Measurements from ENCODE around the gene SLC6A16. TPM values are rescaled to one million over a fixed set of nuclear protein-coding genes. Genes with fewer than 3 reads are reported as not detected.

Gene SLC6A16
- total RNA-seq, 4 donors from 2014 or later: 0.23 to 1.4 (median 0.34) TPM; not detected in 1

DNA sequence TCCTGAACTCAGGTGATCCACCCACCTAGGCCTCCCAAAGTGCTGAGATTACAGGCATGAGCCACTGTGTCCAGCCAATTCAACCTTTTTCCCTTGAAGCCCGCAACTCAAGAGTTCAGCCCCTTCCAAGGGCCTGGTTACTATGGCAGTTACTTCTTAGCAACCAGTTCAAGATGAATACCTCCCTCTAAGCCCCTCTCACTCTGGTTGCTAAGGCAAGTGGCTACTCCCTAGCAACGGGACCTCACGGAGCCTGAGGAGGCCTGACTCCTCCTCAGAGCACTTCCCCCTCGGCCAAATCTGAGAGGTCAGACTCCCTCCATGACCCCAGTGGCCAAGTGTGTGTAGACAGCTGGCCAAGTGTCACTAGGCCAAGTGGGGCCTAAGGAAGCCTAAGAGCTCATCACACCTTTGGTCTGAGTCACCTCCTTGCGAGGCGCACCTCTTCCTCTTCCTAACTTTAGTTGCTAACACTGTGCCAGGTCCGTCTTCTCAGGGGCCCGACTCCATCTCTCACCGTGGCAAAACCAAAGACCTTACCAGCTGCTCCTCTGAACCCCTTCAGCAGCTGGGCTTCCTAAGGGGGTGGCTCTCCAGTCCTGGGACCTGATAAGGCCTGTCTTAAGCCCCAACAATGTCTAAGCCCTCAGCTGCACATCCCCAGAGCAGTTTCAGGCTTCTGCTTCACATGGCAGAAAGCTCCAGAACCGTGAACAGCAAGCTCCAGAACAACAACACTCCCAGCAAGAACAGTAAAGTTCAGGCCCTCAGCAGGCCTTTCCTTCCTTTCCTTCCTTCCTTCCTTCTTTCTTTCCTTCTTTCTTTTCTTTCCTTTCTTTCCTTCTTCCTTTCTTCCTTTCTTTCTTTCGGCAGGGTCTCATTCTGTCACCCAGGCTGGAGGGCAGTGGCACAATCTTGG, 19.8 kb upstream of the SLC6A16 start:
- TF ChIP-seq EP300 (IDR thresholded peaks at IDR 0.05) (no peak), POLR2A (IDR thresholded peaks at IDR 0.05) (no peak), POLR2AphosphoS5 (IDR thresholded peaks at IDR 0.05) (no peak)
- TF ChIP-seq, protein P1, sequence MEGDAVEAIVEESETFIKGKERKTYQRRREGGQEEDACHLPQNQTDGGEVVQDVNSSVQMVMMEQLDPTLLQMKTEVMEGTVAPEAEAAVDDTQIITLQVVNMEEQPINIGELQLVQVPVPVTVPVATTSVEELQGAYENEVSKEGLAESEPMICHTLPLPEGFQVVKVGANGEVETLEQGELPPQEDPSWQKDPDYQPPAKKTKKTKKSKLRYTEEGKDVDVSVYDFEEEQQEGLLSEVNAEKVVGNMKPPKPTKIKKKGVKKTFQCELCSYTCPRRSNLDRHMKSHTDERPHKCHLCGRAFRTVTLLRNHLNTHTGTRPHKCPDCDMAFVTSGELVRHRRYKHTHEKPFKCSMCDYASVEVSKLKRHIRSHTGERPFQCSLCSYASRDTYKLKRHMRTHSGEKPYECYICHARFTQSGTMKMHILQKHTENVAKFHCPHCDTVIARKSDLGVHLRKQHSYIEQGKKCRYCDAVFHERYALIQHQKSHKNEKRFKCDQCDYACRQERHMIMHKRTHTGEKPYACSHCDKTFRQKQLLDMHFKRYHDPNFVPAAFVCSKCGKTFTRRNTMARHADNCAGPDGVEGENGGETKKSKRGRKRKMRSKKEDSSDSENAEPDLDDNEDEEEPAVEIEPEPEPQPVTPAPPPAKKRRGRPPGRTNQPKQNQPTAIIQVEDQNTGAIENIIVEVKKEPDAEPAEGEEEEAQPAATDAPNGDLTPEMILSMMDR (IDR thresholded peaks at IDR 0.05): no peak
- no peak overlapping the region for H3K4me3 ChIP-seq
- H3K27me3 ChIP-seq: no peaks in the 10 kb centered on the region
- no peak for DNase-seq (ENCODE audit: low spot score in 2 of 2)
- no peak overlapping the region for H3K27ac ChIP-seq
- 89% methylated on average over 10 of the region's 11 CpGs for WGBS
- peaks cover 12% of the 10 kb centered on the region for H3K4me1 ChIP-seq
- H3K9me3 ChIP-seq: no peaks in the 10 kb centered on the region
- peaks cover 73% of the 10 kb centered on the region for H3K36me3 ChIP-seq

DNA sequence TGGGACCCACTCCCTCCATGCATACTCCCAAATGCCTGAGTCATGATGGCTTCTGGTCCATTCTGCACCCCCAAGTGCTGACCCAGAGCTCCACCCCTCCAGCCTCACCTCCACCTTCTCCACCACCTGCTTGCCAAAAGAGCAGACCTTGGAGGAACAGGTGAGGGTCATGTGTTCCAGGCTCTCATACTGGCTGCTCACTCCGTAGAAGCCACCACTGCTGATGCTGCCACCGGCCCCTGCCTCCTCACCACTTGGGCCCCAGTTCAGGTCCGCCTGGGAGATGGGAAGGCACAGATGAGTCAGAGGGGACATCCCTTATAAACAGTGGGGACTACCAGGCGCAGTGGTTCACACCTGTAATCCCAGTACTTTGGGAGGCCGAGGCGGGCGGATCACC, 18.1 kb upstream of the SLC6A16 start:
- Histone ChIP-seq H3K4me3 (no peak overlapping the region), H3K9me3 (no peaks in the 10 kb centered on the region), H3K36me3 (peaks cover 63% of the 10 kb centered on the region), H3K27me3 (no peaks in the 10 kb centered on the region), H3K4me1 (peaks cover 27% of the 10 kb centered on the region), H3K27ac (no peak overlapping the region)
- TF ChIP-seq, protein P1 (IDR thresholded peaks at IDR 0.05): no peak
- TF ChIP-seq POLR2AphosphoS5 (IDR thresholded peaks at IDR 0.05) (no peak), POLR2A (IDR thresholded peaks at IDR 0.05) (no peak), EP300 (IDR thresholded peaks at IDR 0.05) (no peak)
- 92% methylated on average over 7 of the region's 7 CpGs for WGBS
- DNase-seq (ENCODE audit: low spot score in 2 of 2): peak in 1 of 2 donors; percentile 27

DNA sequence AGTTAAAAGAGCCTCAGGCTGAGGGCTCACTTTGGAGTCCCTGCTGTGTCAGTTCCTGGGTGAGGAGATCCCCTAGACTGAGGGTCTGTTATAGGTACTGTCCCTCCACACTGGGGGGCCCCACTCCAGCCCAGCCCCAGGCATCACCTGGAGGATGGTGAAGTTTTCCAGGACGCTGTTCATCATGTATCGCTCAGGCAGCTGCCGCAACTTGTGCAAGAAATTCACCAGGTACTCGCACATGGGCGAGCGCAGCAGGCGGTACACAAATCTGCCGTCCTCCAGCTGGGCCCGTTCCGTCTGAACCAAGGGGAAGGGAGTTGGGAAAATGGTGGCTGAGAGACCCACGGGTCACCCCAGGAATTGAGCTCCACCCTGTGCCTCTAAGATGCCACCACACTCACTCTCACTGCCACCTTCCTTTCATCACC, 17.3 kb upstream of the SLC6A16 start:
- Histone ChIP-seq H3K9me3 (no peaks in the 10 kb centered on the region), H3K4me1 (peaks cover 30% of the 10 kb centered on the region), H3K27ac (no peak overlapping the region), H3K4me3 (no peak overlapping the region), H3K27me3 (no peaks in the 10 kb centered on the region), H3K36me3 (peaks cover 60% of the 10 kb centered on the region)
- no peak for DNase-seq (ENCODE audit: low spot score in 2 of 2)
- 95% methylated on average over 11 of the region's 11 CpGs for WGBS
- TF ChIP-seq EP300 (IDR thresholded peaks at IDR 0.05): no peak
- TF ChIP-seq, protein P1 (IDR thresholded peaks at IDR 0.05): no peak
- no peak for TF ChIP-seq POLR2A (IDR thresholded peaks at IDR 0.05)
- no peak for TF ChIP-seq POLR2AphosphoS5 (IDR thresholded peaks at IDR 0.05)

DNA sequence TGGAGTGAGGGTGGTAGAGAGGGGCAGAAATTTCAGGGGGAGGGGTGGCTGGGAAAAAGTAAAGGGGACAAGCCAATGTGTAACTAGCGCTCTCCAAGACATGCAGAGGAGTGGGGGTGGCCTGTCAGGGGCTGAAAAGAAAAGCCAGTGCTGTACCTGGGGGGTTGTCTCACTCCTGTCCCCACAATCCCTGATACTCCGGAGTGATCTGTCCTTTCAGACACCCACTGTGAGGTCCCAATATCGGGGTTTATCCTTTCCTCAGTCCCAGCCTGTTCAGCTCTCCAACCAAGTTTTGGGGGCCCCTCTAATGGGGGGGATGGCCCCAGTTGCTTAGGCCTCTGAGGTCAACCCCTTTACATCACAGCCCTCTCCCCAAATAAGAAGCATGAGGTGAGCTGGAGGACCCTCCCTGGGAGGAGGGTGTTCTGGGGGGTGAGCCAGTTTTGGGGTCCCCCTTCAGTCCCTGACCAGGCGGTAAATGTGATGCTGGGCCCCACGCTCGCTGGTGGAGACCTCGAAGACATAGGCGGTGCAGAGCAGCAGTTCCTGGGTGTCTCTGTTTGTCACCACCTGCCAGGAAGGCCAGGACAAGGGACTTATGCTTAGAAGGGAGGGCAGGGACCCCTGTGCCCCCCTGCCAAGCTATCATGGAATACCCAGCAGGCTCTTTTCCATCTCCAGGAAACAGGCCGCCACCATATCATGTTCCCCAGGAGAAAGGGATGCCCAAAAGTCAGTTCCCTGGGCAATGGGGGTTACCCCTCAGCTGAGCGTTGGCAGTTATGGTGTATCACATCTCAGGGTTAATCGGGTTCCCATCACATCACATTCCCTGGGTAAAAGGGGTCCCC, 16.1 kb upstream of the SLC6A16 start:
- no peaks in the 10 kb centered on the region for H3K27me3 ChIP-seq
- peak overlapping the region; percentile 15 for H3K27ac ChIP-seq
- peaks cover 48% of the 10 kb centered on the region for H3K36me3 ChIP-seq
- H3K4me3 ChIP-seq: no peak overlapping the region
- TF ChIP-seq EP300 (IDR thresholded peaks at IDR 0.05): no peak
- no peak for TF ChIP-seq POLR2A (IDR thresholded peaks at IDR 0.05)
- TF ChIP-seq POLR2AphosphoS5 (IDR thresholded peaks at IDR 0.05): no peak
- TF ChIP-seq, protein P1 (IDR thresholded peaks at IDR 0.05): no peak
- WGBS: 94% methylated on average over 10 of the region's 11 CpGs
- no peaks in the 10 kb centered on the region for H3K9me3 ChIP-seq
- DNase-seq (ENCODE audit: low spot score in 2 of 2): peak in 1 of 2 donors; percentile 63
- peaks cover 30% of the 10 kb centered on the region for H3K4me1 ChIP-seq
